HEK293 (cell line): ENCODE results near the gene NEUROG2.

Experiments
- CTCF ChIA-PET: fragments of 350-600 bp; formaldehyde crosslinking; extraction: SDS; loops from one replicate; lab custom pipeline; 2021; ENCODE audit warnings: antibody characterized with exemption; lab: Yijun Ruan, JAX
- POLR2A ChIA-PET: fragments of 300-600 bp; formaldehyde crosslinking; extraction: SDS; loops from one replicate; lab custom pipeline; 2020; ENCODE audit warnings: antibody characterized with exemption, inconsistent platforms; lab: Yijun Ruan, JAX
- H3K27ac ChIP-seq: fragments of 200-500 bp; sonication (Bioruptor generic); 2 replicates; pipeline ENCODE4 v1.5.1; 2014; ENCODE audit warnings: low read depth, low read length, control low read depth, inconsistent platforms; ENCODE audit errors: extremely low read depth
- H3K36me3 ChIP-seq, 2 experiments: fragments of 200-500 bp in 1 of 2; sonication (Bioruptor generic) in 1 of 2; 1 replicate in 1 of 2; 2 replicates in 1 of 2; pipeline ENCODE4 v1.5.1; 2014 to 2017; ENCODE audit warnings: inconsistent platforms in 2 of 2, low read length in 2 of 2; ENCODE audit not compliant: control insufficient read depth in 2 of 2, insufficient read depth in 1 of 2
- H3K4me1 ChIP-seq: fragments of 200-500 bp; sonication (Bioruptor generic); 2 replicates; pipeline ENCODE4 v1.5.1; 2014; ENCODE audit warnings: mild to moderate bottlenecking, low read length, inconsistent platforms; ENCODE audit not compliant: control insufficient read depth, insufficient read depth
- H3K4me3 ChIP-seq: 2 replicates; pipeline ENCODE4 v1.5.1; 2011; ENCODE audit warnings: low read depth, mild to moderate bottlenecking, control low read depth, low read length, moderate library complexity
- H3K9me3 ChIP-seq: fragments of 200-500 bp; sonication (Bioruptor generic); 2 replicates; pipeline ENCODE4 v1.5.1; 2014; ENCODE audit warnings: low read depth, low read length, inconsistent platforms; ENCODE audit not compliant: control insufficient read depth, insufficient read depth
- GLIS1 ChIP-seq: fragments of 450-650 bp; formaldehyde crosslinking; IDR thresholded peaks from 2 replicates; pipeline ENCODE4 v1.5.1; 2016; ENCODE audit warnings: missing biosample characterization, missing genetic modification characterization
- HOXA7 ChIP-seq: sonication (generic); formaldehyde crosslinking; IDR thresholded peaks from 2 replicates; pipeline ENCODE4 v1.8.1; 2022; ENCODE audit warnings: missing genetic modification reagents, borderline replicate concordance
- SCRT1 ChIP-seq: fragments of 450-650 bp; formaldehyde crosslinking; IDR thresholded peaks from 2 replicates; pipeline ENCODE4 v1.5.1; 2016; ENCODE audit warnings: missing biosample characterization, missing genetic modification characterization, borderline replicate concordance
- ZFP41 ChIP-seq: fragments of 450-650 bp; formaldehyde crosslinking; IDR thresholded peaks from 2 replicates; pipeline ENCODE4 v1.5.1; 2016; ENCODE audit warnings: missing biosample characterization, missing genetic modification characterization, borderline replicate concordance
- ZIC2 ChIP-seq: fragments of 450-650 bp; formaldehyde crosslinking; IDR thresholded peaks from 2 replicates; pipeline ENCODE4 v1.5.1; 2016; ENCODE audit warnings: missing biosample characterization, missing genetic modification characterization
- ZNF16 ChIP-seq: fragments of 450-650 bp; formaldehyde crosslinking; IDR thresholded peaks from 2 replicates; pipeline ENCODE4 v1.5.1; 2016; ENCODE audit warnings: low read depth, missing biosample characterization, missing genetic modification characterization
- ZNF23 ChIP-seq: fragments of 450-650 bp; formaldehyde crosslinking; IDR thresholded peaks from 2 replicates; pipeline ENCODE4 v1.5.1; 2016; ENCODE audit warnings: missing biosample characterization, missing genetic modification characterization, borderline replicate concordance
- ZNF670 ChIP-seq: fragments of 450-650 bp; formaldehyde crosslinking; IDR thresholded peaks from 2 replicates; pipeline ENCODE4 v1.5.1; 2016; ENCODE audit warnings: missing biosample characterization, missing genetic modification characterization, low read depth
- ZNF791 ChIP-seq: fragments of 450-650 bp; formaldehyde crosslinking; IDR thresholded peaks from 2 replicates; pipeline ENCODE4 v1.5.1; 2016; ENCODE audit warnings: missing biosample characterization, missing genetic modification characterization
- ZNF792 ChIP-seq: fragments of 450-650 bp; formaldehyde crosslinking; IDR thresholded peaks from 2 replicates; pipeline ENCODE4 v1.5.1; 2016; ENCODE audit warnings: missing biosample characterization, missing genetic modification characterization
- TF ChIP-seq, protein P1 (sequence below): fragments of 450-650 bp; formaldehyde crosslinking; IDR thresholded peaks from 2 replicates; pipeline ENCODE4 v1.5.1; 2016; ENCODE audit warnings: missing biosample characterization, missing genetic modification characterization
- TF ChIP-seq, protein P2 (sequence below): fragments of 450-650 bp; formaldehyde crosslinking; IDR thresholded peaks from 2 replicates; pipeline ENCODE4 v1.5.1; 2017; ENCODE audit warnings: missing biosample characterization, missing genetic modification characterization
- TF ChIP-seq, protein P3 (sequence below): fragments of 450-650 bp; formaldehyde crosslinking; IDR thresholded peaks from 2 replicates; pipeline ENCODE4 v1.5.1; 2017; ENCODE audit warnings: missing biosample characterization, mild to moderate bottlenecking, missing genetic modification characterization, moderate library complexity
- TF ChIP-seq, protein P4 (sequence below): fragments of 450-650 bp; formaldehyde crosslinking; conservative IDR thresholded peaks from 2 replicates; pipeline ENCODE4 v1.5.1; 2016; ENCODE audit warnings: low read depth, missing biosample characterization, missing genetic modification characterization

NEUROG2 gene

DNA sequence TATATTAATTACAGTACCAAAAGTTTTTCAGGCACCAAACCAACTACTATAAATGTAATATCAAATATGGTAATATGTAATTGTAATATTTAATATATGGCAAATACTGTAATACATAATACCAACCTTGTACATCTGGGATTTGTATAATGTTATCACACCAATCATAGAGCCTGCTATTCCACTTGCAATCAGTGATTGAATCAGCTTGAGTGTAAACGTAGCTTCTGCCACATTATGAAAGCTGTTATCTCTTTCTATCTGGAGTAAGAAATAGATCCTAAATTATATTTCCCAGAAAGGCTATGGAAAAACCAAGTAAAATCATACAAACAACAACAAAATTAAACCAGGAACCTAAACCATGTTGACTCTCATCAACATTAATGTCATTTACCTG lies 24.7 kb upstream of the NEUROG2 start:
- TF ChIP-seq, protein P1, sequence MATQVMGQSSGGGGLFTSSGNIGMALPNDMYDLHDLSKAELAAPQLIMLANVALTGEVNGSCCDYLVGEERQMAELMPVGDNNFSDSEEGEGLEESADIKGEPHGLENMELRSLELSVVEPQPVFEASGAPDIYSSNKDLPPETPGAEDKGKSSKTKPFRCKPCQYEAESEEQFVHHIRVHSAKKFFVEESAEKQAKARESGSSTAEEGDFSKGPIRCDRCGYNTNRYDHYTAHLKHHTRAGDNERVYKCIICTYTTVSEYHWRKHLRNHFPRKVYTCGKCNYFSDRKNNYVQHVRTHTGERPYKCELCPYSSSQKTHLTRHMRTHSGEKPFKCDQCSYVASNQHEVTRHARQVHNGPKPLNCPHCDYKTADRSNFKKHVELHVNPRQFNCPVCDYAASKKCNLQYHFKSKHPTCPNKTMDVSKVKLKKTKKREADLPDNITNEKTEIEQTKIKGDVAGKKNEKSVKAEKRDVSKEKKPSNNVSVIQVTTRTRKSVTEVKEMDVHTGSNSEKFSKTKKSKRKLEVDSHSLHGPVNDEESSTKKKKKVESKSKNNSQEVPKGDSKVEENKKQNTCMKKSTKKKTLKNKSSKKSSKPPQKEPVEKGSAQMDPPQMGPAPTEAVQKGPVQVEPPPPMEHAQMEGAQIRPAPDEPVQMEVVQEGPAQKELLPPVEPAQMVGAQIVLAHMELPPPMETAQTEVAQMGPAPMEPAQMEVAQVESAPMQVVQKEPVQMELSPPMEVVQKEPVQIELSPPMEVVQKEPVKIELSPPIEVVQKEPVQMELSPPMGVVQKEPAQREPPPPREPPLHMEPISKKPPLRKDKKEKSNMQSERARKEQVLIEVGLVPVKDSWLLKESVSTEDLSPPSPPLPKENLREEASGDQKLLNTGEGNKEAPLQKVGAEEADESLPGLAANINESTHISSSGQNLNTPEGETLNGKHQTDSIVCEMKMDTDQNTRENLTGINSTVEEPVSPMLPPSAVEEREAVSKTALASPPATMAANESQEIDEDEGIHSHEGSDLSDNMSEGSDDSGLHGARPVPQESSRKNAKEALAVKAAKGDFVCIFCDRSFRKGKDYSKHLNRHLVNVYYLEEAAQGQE (tag by site-specific recombination), result no peak
- TF ChIP-seq, protein P2, sequence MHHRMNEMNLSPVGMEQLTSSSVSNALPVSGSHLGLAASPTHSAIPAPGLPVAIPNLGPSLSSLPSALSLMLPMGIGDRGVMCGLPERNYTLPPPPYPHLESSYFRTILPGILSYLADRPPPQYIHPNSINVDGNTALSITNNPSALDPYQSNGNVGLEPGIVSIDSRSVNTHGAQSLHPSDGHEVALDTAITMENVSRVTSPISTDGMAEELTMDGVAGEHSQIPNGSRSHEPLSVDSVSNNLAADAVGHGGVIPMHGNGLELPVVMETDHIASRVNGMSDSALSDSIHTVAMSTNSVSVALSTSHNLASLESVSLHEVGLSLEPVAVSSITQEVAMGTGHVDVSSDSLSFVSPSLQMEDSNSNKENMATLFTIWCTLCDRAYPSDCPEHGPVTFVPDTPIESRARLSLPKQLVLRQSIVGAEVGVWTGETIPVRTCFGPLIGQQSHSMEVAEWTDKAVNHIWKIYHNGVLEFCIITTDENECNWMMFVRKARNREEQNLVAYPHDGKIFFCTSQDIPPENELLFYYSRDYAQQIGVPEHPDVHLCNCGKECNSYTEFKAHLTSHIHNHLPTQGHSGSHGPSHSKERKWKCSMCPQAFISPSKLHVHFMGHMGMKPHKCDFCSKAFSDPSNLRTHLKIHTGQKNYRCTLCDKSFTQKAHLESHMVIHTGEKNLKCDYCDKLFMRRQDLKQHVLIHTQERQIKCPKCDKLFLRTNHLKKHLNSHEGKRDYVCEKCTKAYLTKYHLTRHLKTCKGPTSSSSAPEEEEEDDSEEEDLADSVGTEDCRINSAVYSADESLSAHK (tag by site-specific recombination), result no peak
- H3K9me3 ChIP-seq, result no peaks in the 10 kb centered on the region
- no peak overlapping the region for H3K4me3 ChIP-seq
- H3K36me3 ChIP-seq, result peaks cover 0 to 9% of the 10 kb centered on the region in 2 experiments; a peak in 1 of 3 replicates
- ChIA-PET POLR2A (no interaction called here), CTCF (no interaction called here)
- H3K4me1 ChIP-seq, result no peaks in the 10 kb centered on the region
- no peak overlapping the region for H3K27ac ChIP-seq

DNA sequence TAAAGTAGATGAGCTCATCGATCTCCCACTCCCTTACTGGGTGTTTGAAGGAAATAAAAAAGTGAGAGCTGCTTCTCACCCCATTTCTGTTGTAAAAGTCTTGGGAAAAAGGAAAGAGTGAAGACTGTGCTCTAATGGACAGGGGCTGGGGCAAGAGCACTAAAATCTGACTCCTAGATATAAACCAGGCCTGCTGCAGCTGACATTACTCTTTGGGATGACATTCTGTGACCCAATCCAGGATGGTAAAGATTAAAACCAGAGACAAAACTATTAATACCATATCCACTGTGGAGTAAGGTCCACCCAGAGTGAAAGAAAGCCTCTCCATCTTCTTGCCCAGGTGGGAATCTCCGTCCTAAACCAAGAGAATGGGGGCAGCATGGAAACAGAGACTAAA lies 20.1 kb upstream of the NEUROG2 start:
- POLR2A ChIA-PET, result no interaction called here
- Histone ChIP-seq H3K4me1 (no peaks in the 10 kb centered on the region), H3K36me3 (peaks cover 0 to 9% of the 10 kb centered on the region in 2 experiments; a peak in 1 of 3 replicates), H3K4me3 (no peak overlapping the region), H3K9me3 (no peaks in the 10 kb centered on the region)
- CTCF ChIA-PET, result interaction anchor here (0.7 kb wide), 1 partner anchor 227 kb away, joined by 3 read pairs; no protein-coding TSS in a partner anchor
- TF ChIP-seq SCRT1 (tag by site-specific recombination) (no peak), ZNF23 (no peak), ZNF670 (tag by site-specific recombination) (no peak), ZNF792 (no peak), ZNF16 (no peak), ZFP41 (tag by site-specific recombination) (no peak), ZIC2 (no peak), ZNF791 (no peak)
- TF ChIP-seq, all 188 proteins: peak for 0
- no peak overlapping the region for H3K27ac ChIP-seq

DNA sequence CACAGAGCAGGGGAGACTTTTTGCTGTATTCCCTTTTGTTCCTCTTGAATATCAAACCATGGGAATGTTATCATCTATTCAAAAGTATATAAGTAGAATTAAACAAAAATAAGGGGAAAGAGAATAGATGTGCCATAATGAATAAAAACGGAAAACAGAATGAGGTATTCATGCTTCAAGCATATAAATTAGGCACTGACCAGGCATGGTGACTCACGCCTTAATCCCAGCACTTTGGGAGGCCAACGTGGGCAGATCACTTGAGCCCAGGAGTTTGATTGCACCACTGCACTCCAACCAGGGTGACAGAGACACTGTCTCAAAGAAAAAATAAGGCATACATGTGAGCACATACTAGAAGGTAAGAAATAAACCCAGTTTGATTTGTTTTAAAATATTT lies 16.3 kb upstream of the NEUROG2 start:
- POLR2A ChIA-PET, result no interaction called here
- Histone ChIP-seq H3K4me3 (no peak overlapping the region), H3K36me3 (no peaks in the 10 kb centered on the region), H3K9me3 (no peaks in the 10 kb centered on the region), H3K27ac (no peak overlapping the region), H3K4me1 (no peaks in the 10 kb centered on the region)
- TF ChIP-seq HOXA7 (CRISPR knock-in tag) (no peak), GLIS1 (0 out of 2 replicates have a peak, but pooled peaks have one; percentile 18)
- TF ChIP-seq, protein P3, sequence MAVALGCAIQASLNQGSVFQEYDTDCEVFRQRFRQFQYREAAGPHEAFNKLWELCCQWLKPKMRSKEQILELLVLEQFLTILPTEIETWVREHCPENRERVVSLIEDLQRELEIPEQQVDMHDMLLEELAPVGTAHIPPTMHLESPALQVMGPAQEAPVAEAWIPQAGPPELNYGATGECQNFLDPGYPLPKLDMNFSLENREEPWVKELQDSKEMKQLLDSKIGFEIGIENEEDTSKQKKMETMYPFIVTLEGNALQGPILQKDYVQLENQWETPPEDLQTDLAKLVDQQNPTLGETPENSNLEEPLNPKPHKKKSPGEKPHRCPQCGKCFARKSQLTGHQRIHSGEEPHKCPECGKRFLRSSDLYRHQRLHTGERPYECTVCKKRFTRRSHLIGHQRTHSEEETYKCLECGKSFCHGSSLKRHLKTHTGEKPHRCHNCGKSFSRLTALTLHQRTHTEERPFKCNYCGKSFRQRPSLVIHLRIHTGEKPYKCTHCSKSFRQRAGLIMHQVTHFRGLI (tag by site-specific recombination), result no peak
- TF ChIP-seq, protein P4, sequence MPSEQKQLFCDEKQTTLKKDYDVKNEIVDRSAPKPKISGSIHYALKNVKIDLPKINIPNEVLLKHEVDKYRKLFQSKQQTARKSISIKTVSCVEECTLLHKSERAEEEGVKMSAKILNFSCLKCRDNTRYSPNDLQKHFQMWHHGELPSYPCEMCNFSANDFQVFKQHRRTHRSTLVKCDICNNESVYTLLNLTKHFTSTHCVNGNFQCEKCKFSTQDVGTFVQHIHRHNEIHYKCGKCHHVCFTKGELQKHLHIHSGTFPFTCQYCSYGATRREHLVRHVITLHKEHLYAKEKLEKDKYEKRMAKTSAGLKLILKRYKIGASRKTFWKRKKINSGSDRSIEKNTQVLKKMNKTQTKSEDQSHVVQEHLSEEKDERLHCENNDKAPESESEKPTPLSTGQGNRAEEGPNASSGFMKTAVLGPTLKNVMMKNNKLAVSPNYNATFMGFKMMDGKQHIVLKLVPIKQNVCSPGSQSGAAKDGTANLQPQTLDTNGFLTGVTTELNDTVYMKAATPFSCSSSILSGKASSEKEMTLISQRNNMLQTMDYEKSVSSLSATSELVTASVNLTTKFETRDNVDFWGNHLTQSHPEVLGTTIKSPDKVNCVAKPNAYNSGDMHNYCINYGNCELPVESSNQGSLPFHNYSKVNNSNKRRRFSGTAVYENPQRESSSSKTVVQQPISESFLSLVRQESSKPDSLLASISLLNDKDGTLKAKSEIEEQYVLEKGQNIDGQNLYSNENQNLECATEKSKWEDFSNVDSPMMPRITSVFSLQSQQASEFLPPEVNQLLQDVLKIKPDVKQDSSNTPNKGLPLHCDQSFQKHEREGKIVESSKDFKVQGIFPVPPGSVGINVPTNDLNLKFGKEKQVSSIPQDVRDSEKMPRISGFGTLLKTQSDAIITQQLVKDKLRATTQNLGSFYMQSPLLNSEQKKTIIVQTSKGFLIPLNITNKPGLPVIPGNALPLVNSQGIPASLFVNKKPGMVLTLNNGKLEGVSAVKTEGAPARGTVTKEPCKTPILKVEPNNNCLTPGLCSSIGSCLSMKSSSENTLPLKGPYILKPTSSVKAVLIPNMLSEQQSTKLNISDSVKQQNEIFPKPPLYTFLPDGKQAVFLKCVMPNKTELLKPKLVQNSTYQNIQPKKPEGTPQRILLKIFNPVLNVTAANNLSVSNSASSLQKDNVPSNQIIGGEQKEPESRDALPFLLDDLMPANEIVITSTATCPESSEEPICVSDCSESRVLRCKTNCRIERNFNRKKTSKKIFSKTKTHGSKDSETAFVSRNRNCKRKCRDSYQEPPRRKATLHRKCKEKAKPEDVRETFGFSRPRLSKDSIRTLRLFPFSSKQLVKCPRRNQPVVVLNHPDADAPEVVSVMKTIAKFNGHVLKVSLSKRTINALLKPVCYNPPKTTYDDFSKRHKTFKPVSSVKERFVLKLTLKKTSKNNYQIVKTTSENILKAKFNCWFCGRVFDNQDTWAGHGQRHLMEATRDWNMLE (tag by site-specific recombination), result no peak
- CTCF ChIA-PET, result interaction anchor here (2.7 kb wide), 1 partner anchor 8 kb away, joined by 12 read pairs; no protein-coding TSS in a partner anchor
